Osteocyte (in vitro differentiated cells): Measurements from ENCODE around the gene NUDCD3. TPM values are rescaled to one million over a fixed set of nuclear protein-coding genes. Genes with fewer than 3 reads are reported as not detected.

Experiments used
- DNase-seq: peaks from one replicate; pipeline ENCODE4 v3.0.0; 2021; ENCODE audit warnings: mixed read lengths; ENCODE audit not compliant: unreplicated experiment; ENCODE audit errors: extremely low spot score
- H3K27ac Mint-ChIP-seq: one replicate; pipeline ENCODE4 v1.8.0; 2021; ENCODE audit warnings: mild to moderate bottlenecking, mixed read lengths; ENCODE audit not compliant: unreplicated experiment
- H3K27me3 Mint-ChIP-seq: one replicate; pipeline ENCODE4 v1.8.0; 2021; ENCODE audit warnings: mixed read lengths; ENCODE audit not compliant: unreplicated experiment
- H3K36me3 Mint-ChIP-seq: one replicate; pipeline ENCODE4 v1.8.0; 2021; ENCODE audit warnings: mixed read lengths; ENCODE audit not compliant: unreplicated experiment
- H3K4me1 Mint-ChIP-seq: one replicate; pipeline ENCODE4 v1.8.0; 2021; ENCODE audit warnings: mixed read lengths; ENCODE audit not compliant: unreplicated experiment
- H3K4me3 Mint-ChIP-seq: one replicate; pipeline ENCODE4 v1.8.0; 2021; ENCODE audit warnings: mild to moderate bottlenecking, moderate library complexity, mixed read lengths; ENCODE audit not compliant: unreplicated experiment
- H3K9me3 Mint-ChIP-seq: one replicate; pipeline ENCODE4 v1.8.0; 2021; ENCODE audit warnings: mixed read lengths; ENCODE audit not compliant: unreplicated experiment
- total RNA-seq: library from RNA; stranded (reverse); gene quantifications from 2 replicates; pipeline ENCODE4 v1.2.1, GENCODE V29; 2021
- TF ChIP-seq, protein P1 (sequence below): fragments of 200-600 bp; sonication (generic); IDR thresholded peaks from 2 replicates; pipeline ENCODE4 v1.5.0; 2021; ENCODE audit warnings: antibody characterized with exemption, mild to moderate bottlenecking, moderate library complexity

The NUDCD3 gene
- total RNA-seq, 1 donor from 2014 or later, result 112 TPM

DNA sequence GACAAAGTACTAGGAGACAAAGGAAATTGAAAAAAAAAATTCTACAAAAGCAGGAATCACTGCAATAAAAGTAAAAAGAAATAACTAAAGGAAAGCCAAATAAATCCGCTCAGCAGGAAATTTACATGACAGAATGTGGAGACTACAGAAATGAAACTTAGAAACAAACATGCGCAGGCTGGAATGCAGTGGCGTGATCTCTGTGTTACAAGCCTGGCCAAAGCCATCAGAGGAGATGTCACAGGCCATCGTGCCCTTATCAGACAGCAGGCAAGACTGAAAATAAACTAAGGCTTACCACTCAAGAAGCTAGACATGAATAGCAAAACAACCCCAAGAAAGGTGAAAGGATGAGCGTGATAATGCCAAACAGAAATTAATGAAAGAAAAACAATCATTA is 158.8 kb downstream of the NUDCD3 start:
- H3K9me3 Mint-ChIP-seq, result peaks cover 7% of the 10 kb centered on the region
- peaks cover 14% of the 10 kb centered on the region for H3K4me1 Mint-ChIP-seq
- H3K36me3 Mint-ChIP-seq, result no peaks in the 10 kb centered on the region
- no peak overlapping the region for H3K4me3 Mint-ChIP-seq
- DNase-seq, result no peak
- H3K27me3 Mint-ChIP-seq, result peaks cover 41% of the 10 kb centered on the region
- no peak overlapping the region for H3K27ac Mint-ChIP-seq
- TF ChIP-seq, protein P1, sequence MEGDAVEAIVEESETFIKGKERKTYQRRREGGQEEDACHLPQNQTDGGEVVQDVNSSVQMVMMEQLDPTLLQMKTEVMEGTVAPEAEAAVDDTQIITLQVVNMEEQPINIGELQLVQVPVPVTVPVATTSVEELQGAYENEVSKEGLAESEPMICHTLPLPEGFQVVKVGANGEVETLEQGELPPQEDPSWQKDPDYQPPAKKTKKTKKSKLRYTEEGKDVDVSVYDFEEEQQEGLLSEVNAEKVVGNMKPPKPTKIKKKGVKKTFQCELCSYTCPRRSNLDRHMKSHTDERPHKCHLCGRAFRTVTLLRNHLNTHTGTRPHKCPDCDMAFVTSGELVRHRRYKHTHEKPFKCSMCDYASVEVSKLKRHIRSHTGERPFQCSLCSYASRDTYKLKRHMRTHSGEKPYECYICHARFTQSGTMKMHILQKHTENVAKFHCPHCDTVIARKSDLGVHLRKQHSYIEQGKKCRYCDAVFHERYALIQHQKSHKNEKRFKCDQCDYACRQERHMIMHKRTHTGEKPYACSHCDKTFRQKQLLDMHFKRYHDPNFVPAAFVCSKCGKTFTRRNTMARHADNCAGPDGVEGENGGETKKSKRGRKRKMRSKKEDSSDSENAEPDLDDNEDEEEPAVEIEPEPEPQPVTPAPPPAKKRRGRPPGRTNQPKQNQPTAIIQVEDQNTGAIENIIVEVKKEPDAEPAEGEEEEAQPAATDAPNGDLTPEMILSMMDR, result no peak

DNA sequence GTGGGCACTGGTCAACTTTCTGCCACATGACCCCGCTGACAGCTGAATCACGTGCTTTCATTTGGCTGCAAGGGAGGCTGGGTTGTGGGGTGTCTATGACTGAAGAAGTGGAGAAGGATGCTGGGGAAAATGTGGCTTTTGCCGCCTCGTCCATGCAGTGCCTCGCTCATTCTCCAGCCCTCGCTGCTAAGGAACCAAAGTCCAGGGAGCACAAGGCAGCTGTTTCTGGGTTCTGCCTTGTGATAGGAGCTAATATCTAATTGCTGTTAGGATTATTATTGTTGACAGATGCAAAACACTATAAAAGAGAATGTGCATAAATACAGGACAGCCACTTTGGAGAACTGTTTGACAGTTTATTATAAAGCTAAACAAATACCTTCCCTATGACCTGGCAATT is 160.1 kb downstream of the NUDCD3 start:
- H3K4me3 Mint-ChIP-seq, result no peak overlapping the region
- H3K4me1 Mint-ChIP-seq, result peaks cover 17% of the 10 kb centered on the region
- H3K27me3 Mint-ChIP-seq, result peaks cover 41% of the 10 kb centered on the region
- H3K9me3 Mint-ChIP-seq, result no peaks in the 10 kb centered on the region
- no peak for DNase-seq
- TF ChIP-seq, protein P1, result no peak
- no peaks in the 10 kb centered on the region for H3K36me3 Mint-ChIP-seq
- no peak overlapping the region for H3K27ac Mint-ChIP-seq

DNA sequence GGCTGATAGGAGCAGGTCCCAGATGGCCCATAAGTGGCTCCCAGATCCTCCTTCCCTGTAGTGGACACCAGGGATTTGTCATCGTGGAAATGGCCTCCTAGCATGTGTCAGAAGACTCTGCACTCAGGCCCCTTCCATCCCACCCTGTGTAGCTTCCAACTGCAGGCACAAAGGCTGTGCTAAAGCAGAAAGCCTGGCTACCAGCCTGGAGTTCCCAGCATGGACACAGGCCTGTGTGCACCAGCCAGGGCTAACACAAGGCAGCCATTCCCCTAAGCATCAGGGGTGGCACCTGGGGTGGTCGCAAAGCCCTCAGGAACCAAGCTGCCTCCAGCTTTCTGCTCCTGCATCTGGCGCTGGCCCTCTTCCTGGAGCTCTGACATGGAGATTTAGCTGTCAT is 160.6 kb downstream of the NUDCD3 start:
- Mint-ChIP-seq H3K4me1 (peaks cover 17% of the 10 kb centered on the region), H3K27ac (no peak overlapping the region), H3K36me3 (no peaks in the 10 kb centered on the region), H3K4me3 (no peak overlapping the region), H3K27me3 (peaks cover 41% of the 10 kb centered on the region), H3K9me3 (no peaks in the 10 kb centered on the region)
- TF ChIP-seq, protein P1, result no peak
- DNase-seq, result no peak

Other genes with a start within 250 kb of the NUDCD3 start
- gene CAMK2B, start 165.1 kb downstream of the NUDCD3 start, total RNA-seq, result not detected in 2 replicates
- not detected in 2 replicates for gene NPC1L1, start 50.7 kb upstream of the NUDCD3 start, total RNA-seq
- gene DDX56, start 83.2 kb upstream of the NUDCD3 start, total RNA-seq, result 67.0 and 69.0 TPM in 2 replicates
- 88.6 and 89.6 TPM in 2 replicates for gene TMED4, start 91.6 kb upstream of the NUDCD3 start, total RNA-seq
- gene OGDH, start 116.0 kb upstream of the NUDCD3 start, total RNA-seq, result 68.0 and 69.3 TPM in 2 replicates